NB4 (cell line): ENCODE measurements around the gene STK40.

Experiments
- DNase-seq: peaks from one replicate; pipeline ENCODE4 v3.0.0; 2010; ENCODE audit warnings: low read depth
- H3K4me3 ChIP-seq: one replicate; pipeline ENCODE4 v1.5.1; 2011; ENCODE audit warnings: mild to moderate bottlenecking, low read depth, low read length, moderate library complexity
- CTCF ChIP-seq: IDR thresholded peaks from one replicate; pipeline ENCODE4 v1.5.1; 2012; ENCODE audit warnings: low read depth, low read length
- MAX ChIP-seq: IDR thresholded peaks from 2 replicates; pipeline ENCODE4 v1.6.1; 2011; ENCODE audit warnings: low read depth, low read length
- MYC ChIP-seq: IDR thresholded peaks from 2 replicates; pipeline ENCODE4 v1.6.1; 2011; ENCODE audit warnings: low read depth, low read length
- POLR2A ChIP-seq: IDR thresholded peaks from 2 replicates; pipeline ENCODE4 v1.6.1; 2011; ENCODE audit warnings: mild to moderate bottlenecking; ENCODE audit not compliant: insufficient read length; ENCODE audit errors: extremely low read depth

The STK40 gene

DNA sequence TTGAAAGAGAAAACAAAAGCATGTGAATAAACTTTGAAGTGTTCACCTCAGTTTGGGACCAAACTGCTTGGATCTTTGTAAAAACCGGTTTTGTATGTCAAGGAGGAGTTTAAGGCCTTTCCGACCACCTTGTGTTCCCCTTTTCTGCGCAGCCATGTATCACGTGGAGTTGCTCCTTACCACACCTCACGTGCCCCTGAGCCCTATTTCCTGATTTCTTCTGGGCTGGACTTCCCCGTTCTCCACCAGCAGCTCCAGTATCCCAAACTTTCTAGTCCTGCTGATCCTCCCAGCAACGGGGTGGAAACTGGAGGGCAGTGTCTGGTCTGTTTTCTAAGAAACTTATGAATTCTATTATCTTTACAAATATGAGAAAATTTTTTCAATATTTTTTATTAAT is 81.2 kb downstream of the STK40 start:
- TF ChIP-seq POLR2A (no peak), MYC (no peak), MAX (no peak), CTCF (no peak)
- no peak overlapping the region for H3K4me3 ChIP-seq
- no peak for DNase-seq

DNA sequence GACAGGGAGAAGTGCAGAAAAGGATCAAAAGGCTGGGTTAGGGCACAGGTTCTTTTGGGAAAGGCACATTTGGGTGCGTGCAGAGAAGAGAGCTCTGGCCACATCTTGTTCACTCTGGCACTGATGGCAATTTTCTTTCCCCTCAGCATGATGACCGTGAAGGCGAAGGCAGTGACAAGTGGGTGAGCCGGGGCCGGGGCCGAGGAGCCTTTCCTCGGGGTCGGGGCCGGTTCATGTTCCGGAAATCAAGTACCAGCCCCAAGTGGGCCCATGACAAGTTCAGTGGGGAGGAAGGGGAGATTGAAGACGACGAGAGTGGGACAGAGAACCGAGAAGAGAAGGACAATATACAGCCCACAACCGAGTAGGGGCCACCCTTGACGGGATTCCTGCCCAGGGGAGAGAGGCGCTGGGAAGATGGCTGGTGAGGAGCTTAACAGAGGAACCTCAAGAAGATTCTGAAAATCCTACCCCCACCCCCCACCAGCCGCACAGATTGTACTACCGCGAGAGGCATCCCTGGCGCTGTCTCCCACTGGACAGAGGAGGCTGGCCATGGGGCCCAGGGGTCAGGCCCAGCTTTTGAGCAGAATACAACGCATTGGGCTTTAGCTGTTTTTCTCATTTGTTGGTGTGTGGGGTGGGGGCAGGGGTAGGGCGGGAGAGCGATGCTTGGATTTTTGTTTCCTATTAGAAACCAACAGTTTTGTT is 81.9 kb downstream of the STK40 start:
- TF ChIP-seq CTCF: no peak
- no peak for TF ChIP-seq POLR2A
- TF ChIP-seq MAX: no peak
- no peak for TF ChIP-seq MYC
- no peak for DNase-seq
- H3K4me3 ChIP-seq: no peak overlapping the region

DNA sequence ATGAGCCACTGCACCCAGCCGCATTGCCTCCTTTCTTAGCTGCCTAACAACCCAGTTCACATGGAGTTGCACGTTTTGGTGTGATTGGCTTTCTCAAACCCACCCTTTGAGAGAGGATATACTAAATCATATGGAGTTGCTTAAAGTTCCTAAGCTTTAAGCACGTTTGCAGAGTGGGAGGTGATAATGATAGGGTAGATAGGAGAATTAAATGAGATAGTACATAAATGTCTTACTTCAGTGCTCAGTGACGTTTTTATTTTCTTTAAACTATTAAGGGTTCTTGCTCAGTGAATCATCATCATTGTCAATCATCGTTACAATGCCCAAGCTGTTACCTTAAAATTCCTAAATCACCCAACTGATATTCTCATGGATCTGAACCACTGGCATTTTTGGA is 82.5 kb downstream of the STK40 start:
- no peak overlapping the region for H3K4me3 ChIP-seq
- no peak for DNase-seq
- TF ChIP-seq MAX: no peak
- no peak for TF ChIP-seq MYC
- TF ChIP-seq POLR2A: no peak
- no peak for TF ChIP-seq CTCF

- DNase-seq: no peak
- TF ChIP-seq POLR2A (no peak), MAX (no peak), MYC (no peak), CTCF (no peak)
- H3K4me3 ChIP-seq: no peak overlapping the region
These were observed 84.5 kb downstream of the STK40 start for GRCh38 chr1:36301220-36301619.

DNA sequence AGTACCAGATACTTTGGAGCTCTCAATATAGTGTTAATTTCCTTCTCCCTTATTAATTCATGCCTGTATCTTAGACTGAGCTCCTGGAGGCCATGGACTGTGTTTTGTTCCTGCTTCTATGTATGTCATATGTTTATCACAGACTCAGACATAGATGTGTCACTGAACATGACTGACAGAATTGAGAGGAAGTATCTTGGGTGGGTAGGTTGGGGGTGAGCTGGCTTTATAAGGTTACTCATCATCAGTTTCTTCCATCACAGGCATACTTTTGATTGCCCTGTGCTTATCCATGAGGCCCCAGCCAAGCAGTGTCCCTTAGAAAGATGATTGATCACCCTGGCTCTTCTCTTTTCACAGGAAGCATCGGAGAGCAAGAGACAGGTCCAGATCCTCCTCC is 85.2 kb downstream of the STK40 start:
- DNase-seq: no peak
- no peak overlapping the region for H3K4me3 ChIP-seq
- TF ChIP-seq POLR2A (no peak), CTCF (no peak), MAX (no peak), MYC (no peak)

DNA sequence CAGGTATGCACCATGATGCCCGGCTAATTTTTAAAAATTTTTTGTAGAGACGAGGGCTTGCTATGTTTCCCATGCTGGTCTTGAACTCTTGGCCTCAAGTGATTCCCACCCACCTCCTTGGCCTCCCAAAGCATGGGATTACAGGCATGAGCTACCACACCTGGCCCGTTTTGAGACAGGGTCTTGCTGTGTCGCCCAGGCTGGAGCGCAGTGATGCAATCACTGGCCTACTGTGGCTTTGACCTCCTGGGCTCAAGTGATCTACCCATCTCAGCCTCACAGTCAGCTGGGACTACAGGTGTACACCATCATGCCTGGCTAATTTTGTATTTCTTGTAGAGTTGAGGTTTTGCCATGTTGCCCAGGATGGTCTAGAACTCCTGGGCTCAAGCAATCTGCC is 87.1 kb downstream of the STK40 start:
- DNase-seq: no peak
- TF ChIP-seq MAX: no peak
- no peak for TF ChIP-seq POLR2A
- no peak for TF ChIP-seq MYC
- TF ChIP-seq CTCF: no peak
- H3K4me3 ChIP-seq: no peak overlapping the region
